Activated CD4-positive, alpha-beta T cell treated with anti-CD3 and anti-CD28 coated beads, Interleukin-2, amount 10 ng/mL, durations not matched to agents 24 days and 14 days (primary cell): ENCODE data around the gene PLCD3. TPM values are rescaled to one million over a fixed set of nuclear protein-coding genes. Genes with fewer than 3 reads are reported as not detected.

Experiments used
- total RNA-seq: library from RNA; stranded (reverse); gene quantifications from 2 replicates; pipeline ENCODE4 v1.2.3, GENCODE V29; 2022

PLCD3 gene
- total RNA-seq, 1 donor from 2014 or later: 4.9 TPM

Other genes with a start within 250 kb of the PLCD3 start
- gene EFTUD2, start 233.1 kb downstream of the PLCD3 start, total RNA-seq: 244 and 262 TPM in 2 replicates
- gene GFAP, start 217.0 kb downstream of the PLCD3 start, total RNA-seq: not detected in 2 replicates
- gene KIF18B, start 184.7 kb downstream of the PLCD3 start, total RNA-seq: 42.1 and 42.7 TPM in 2 replicates
- gene C1QL1, start 164.2 kb downstream of the PLCD3 start, total RNA-seq: 0.21 and 0.42 TPM in 2 replicates
- 24.6 and 25.4 TPM in 2 replicates for gene DCAKD, start 80.9 kb downstream of the PLCD3 start, total RNA-seq
- 176 and 182 TPM in 2 replicates for gene NMT1, start 71.2 kb downstream of the PLCD3 start, total RNA-seq
- 13.5 and 14.7 TPM in 2 replicates for gene ACBD4, start 3.2 kb upstream of the PLCD3 start, total RNA-seq
- 47.3 and 48.0 TPM in 2 replicates for gene HEXIM1, start 16.0 kb upstream of the PLCD3 start, total RNA-seq
- gene HEXIM2, start 29.4 kb upstream of the PLCD3 start, total RNA-seq: 6.7 and 7.0 TPM in 2 replicates
- 325 and 329 TPM in 2 replicates for gene FMNL1, start 89.4 kb upstream of the PLCD3 start, total RNA-seq
- 0.28 and 0.40 TPM in 2 replicates for gene SPATA32, start 129.6 kb upstream of the PLCD3 start, total RNA-seq
- gene MAP3K14, start 184.5 kb upstream of the PLCD3 start, total RNA-seq: 57.4 and 61.0 TPM in 2 replicates